Heart left ventricle (tissue), 16 donors: ENCODE results near the gene NHERF1. TPM values are rescaled to one million over a fixed set of nuclear protein-coding genes. Genes with fewer than 3 reads are reported as not detected.

Experiments
- ATAC-seq, 4 donors: fragments of 200-7000 bp; cut with Tn5 transposase; one replicate each; pipeline ENCODE4 v1.9.1; 2020 to 2022; ENCODE audit warnings: moderate library complexity in 4 of 4, mild to moderate bottlenecking in 3 of 4, moderate number of reproducible peaks in 1 of 4
- DNase-seq, 5 donors: peaks; one replicate each; pipeline ENCODE4 v3.0.0-alpha.2; 2020
- H3K27ac ChIP-seq, 12 donors: fragments of 200-600 bp; sonication (generic) in 4 of 12; one replicate each; pipeline versions ENCODE4 v1.5.0 to v1.8.0; 2016 to 2022; ENCODE audit warnings: mild to moderate bottlenecking in 2 of 12
- H3K27me3 ChIP-seq, 9 donors: fragments of 200-600 bp; sonication (generic) in 2 of 9; one replicate each; pipeline versions ENCODE4 v1.5.1 to v1.8.0; 2016 to 2022; ENCODE audit warnings: mild to moderate bottlenecking in 3 of 9
- H3K36me3 ChIP-seq, 9 donors: fragments of 200-600 bp; sonication (generic) in 2 of 9; one replicate each; pipeline versions ENCODE4 v1.5.0 to v1.8.0; 2018 to 2022; ENCODE audit warnings: mild to moderate bottlenecking in 2 of 9
- H3K4me1 ChIP-seq, 12 donors: fragments of 200-600 bp; sonication (generic) in 4 of 12; one replicate each; pipeline versions ENCODE4 v1.5.0 to v1.8.0; 2016 to 2022; ENCODE audit warnings: mild to moderate bottlenecking in 3 of 12
- H3K4me3 ChIP-seq, 12 donors: fragments of 200-600 bp; sonication (generic) in 4 of 12; one replicate each; pipeline versions ENCODE4 v1.5.0 to v1.8.0; 2017 to 2022; ENCODE audit warnings: mild to moderate bottlenecking in 9 of 12, moderate library complexity in 4 of 12
- H3K9me3 ChIP-seq, 12 donors: fragments of 200-600 bp; sonication (generic) in 4 of 12; one replicate each; pipeline versions ENCODE4 v1.5.0 to v1.8.0; 2016 to 2022; ENCODE audit warnings: mild to moderate bottlenecking in 1 of 12
- POLR2A ChIP-seq, 2 donors: fragments of 450-650 bp; IDR thresholded peaks; one replicate each; pipeline ENCODE4 v1.6.1; 2017; ENCODE audit warnings: antibody characterized with exemption in 2 of 2, mild to moderate bottlenecking in 2 of 2, moderate library complexity in 2 of 2
- WGBS, 4 donors: extraction: QIAGEN DNeasy Blood & Tissue Kit in 2 of 4; methylation state at CpG; one replicate each; pipeline versions ENCODE4 v1.1.5 to v1.1.7; 2013 to 2018; 5-methylcytosine and 5-hydroxymethylcytosine counted together
- intact Hi-C, 10 donors: fragments of 100-400 bp; cut with DNase I; formaldehyde crosslinking; loops; one replicate each; pipeline versions ENCODE4 v1.11.1 to v1.14.2; 2022
- polyA plus RNA-seq, 2 donors: library from polyadenylated mRNA; stranded (reverse); fragments of 200-250 nt; gene quantifications; one replicate each; pipeline ENCODE4 v1.2.3, GENCODE V29; 2013
- total RNA-seq, 9 donors: library from RNA; depleted of rRNA in 2 of 9; stranded (reverse); fragments of >200 nt in 2 of 9; fragmentation: NEBNext Ultra II Directional in 3 of 9; extraction: Animal tissue kit (Norgen Biotek cat#: 25700) in 3 of 9; gene quantifications; one replicate each; pipeline versions ENCODE4 v1.1.0 to v1.2.4, GENCODE V29; 2016 to 2023
- TF ChIP-seq, protein P1 (sequence below), 12 donors: fragments of 200-600 bp; sonication (generic) in 4 of 12; IDR thresholded peaks; one replicate each; pipeline versions ENCODE4 v1.5.0 to v1.8.0; 2018 to 2022; ENCODE audit warnings: antibody characterized with exemption in 12 of 12, mild to moderate bottlenecking in 5 of 12
- donor health status: ischemic (EF 13 %, LVEDD 7.1; RV severe dilation, severe dysfunction).
- donor health status: healthy with polysubstance abuse.
- donor health status: DM: no; HTN: yes; CAD: no.
- donor health status: DM: no; HTN: no; CAD: no.
- donor health status: ischemic (EF 25% LVEDD 6.9; RV normal size, moderate dysfunction).
- donor health status: ischemic (EF 25% LVEDD 5.7; RV mildly dilated, moderate dysfunction).
- donor health status: healthy.
- donor health status: DM: yes; HTN: yes; CAD: no.
- donor health status: ischemic (EF 35%, LVEDD 5.7; RV mildly dilated, moderate dysfunction).
- donor health status: nonischemic (EF 11% LVEDD 7.7; RV severe dilation, severe dysfunction).
- donor health status: DM: yes; HTN: yes; CAD: no.
- donor health status: PGD.
- donor health status: ischemic (EF 29% LVEDD 5.4; RV normal size, mild dysfunction).
- donor health status: nonischemic (EF 23%, LVEDD 6.1; RV moderate dilation, normal function).

NHERF1 gene
- total and polyA plus RNA-seq, 11 donors = 7.5 to 42.2 (median 19.2) TPM

DNA sequence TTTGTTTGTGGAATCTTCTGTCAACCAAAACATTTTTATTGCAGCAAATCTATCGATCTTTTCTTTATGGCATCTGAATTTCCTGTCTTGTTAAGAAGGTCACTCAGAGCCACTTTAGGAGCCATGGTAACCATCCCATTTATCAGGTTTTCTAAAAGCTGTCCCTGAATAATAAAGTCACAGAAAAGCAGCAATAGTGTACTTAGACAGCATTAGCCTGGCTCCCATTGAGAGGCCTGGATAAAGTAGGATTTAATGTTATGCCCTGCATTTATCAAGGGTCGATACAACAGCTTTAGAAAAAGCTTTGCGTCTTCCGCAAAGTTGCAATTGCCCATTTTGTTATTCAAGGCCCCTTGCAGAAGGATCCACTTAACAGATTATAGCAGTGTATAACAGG is 25.6 kb upstream of the NHERF1 start:
- intact Hi-C loops = loop anchor here in 1 of 10 donors (10.0 kb wide), 1 partner anchor 62 kb away; no protein-coding TSS in a partner anchor
- DNase-seq = no peak
- 90 to 92% (median 91%) methylated on average over 4 of the region's 4 CpGs for WGBS, 4 donors

DNA sequence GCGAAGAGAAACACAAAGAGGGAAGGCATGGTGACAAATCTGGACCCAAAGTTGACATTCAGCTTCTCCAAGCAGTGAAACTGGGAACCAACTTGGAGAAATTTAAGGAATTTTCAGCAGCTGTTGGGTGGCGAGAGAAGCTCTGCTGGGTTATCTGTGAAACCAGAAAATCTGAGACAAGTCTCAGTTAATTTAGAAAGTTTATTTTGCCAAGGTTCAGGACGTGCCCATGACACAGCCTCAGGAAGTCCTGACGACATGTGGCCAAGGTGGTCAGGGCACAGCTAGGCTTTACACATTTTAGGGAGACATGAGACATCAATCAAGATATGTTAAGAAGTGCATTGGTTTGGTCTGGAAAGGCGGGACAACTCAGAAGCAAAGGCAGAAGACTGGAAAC is 24.5 kb upstream of the NHERF1 start:
- Histone ChIP-seq H3K27ac (no peak overlapping the region), H3K9me3 (no peaks in the 10 kb centered on the region), H3K4me1 (no peaks in the 10 kb centered on the region), H3K27me3 (peaks cover 0 to 6% (median 0%) of the 10 kb centered on the region in 9 donors), H3K4me3 (no peak overlapping the region), H3K36me3 (no peaks in the 10 kb centered on the region)
- ATAC-seq (no peak), DNase-seq (no peak)
- 59 to 67% (median 61%) methylated on average over 5 of the region's 5 CpGs for WGBS, 4 donors
- no peak for TF ChIP-seq POLR2A (IDR thresholded peaks at IDR 0.05)
- TF ChIP-seq, protein P1, sequence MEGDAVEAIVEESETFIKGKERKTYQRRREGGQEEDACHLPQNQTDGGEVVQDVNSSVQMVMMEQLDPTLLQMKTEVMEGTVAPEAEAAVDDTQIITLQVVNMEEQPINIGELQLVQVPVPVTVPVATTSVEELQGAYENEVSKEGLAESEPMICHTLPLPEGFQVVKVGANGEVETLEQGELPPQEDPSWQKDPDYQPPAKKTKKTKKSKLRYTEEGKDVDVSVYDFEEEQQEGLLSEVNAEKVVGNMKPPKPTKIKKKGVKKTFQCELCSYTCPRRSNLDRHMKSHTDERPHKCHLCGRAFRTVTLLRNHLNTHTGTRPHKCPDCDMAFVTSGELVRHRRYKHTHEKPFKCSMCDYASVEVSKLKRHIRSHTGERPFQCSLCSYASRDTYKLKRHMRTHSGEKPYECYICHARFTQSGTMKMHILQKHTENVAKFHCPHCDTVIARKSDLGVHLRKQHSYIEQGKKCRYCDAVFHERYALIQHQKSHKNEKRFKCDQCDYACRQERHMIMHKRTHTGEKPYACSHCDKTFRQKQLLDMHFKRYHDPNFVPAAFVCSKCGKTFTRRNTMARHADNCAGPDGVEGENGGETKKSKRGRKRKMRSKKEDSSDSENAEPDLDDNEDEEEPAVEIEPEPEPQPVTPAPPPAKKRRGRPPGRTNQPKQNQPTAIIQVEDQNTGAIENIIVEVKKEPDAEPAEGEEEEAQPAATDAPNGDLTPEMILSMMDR (IDR thresholded peaks at IDR 0.05) = no peak
- intact Hi-C loops = loop anchor here in 1 of 10 donors (10.0 kb wide), 1 partner anchor 61 kb away; no protein-coding TSS in a partner anchor

More for the DNA sequence above, 25.6 kb upstream of the NHERF1 start:
- no peak for ATAC-seq
- H3K4me3 ChIP-seq = no peak overlapping the region
- no peaks in the 10 kb centered on the region for H3K9me3 ChIP-seq
- H3K27ac ChIP-seq = no peak overlapping the region
- no peaks in the 10 kb centered on the region for H3K4me1 ChIP-seq
- H3K27me3 ChIP-seq = peaks cover 0 to 6% (median 0%) of the 10 kb centered on the region in 9 donors
- no peak for TF ChIP-seq POLR2A (IDR thresholded peaks at IDR 0.05)
- TF ChIP-seq, protein P1 (IDR thresholded peaks at IDR 0.05) = no peak
- no peaks in the 10 kb centered on the region for H3K36me3 ChIP-seq

GRCh38 chr17:74725111-74725510 is 23.3 kb upstream of the NHERF1 start:
- Histone ChIP-seq H3K4me1 (peaks cover 0 to 4% (median 0%) of the 10 kb centered on the region in 12 donors), H3K4me3 (no peak overlapping the region), H3K36me3 (no peaks in the 10 kb centered on the region), H3K27me3 (peaks cover 0 to 4% (median 0%) of the 10 kb centered on the region in 9 donors), H3K27ac (no peak overlapping the region), H3K9me3 (no peaks in the 10 kb centered on the region)
- DNase-seq (no peak), ATAC-seq (no peak)
- 78 to 90% (median 80%) methylated on average over 3 of the region's 3 CpGs for WGBS, 4 donors
- TF ChIP-seq, protein P1 (IDR thresholded peaks at IDR 0.05) = no peak
- intact Hi-C loops = loop anchor here in 1 of 10 donors (10.0 kb wide), 1 partner anchor 60 kb away; no protein-coding TSS in a partner anchor

DNA sequence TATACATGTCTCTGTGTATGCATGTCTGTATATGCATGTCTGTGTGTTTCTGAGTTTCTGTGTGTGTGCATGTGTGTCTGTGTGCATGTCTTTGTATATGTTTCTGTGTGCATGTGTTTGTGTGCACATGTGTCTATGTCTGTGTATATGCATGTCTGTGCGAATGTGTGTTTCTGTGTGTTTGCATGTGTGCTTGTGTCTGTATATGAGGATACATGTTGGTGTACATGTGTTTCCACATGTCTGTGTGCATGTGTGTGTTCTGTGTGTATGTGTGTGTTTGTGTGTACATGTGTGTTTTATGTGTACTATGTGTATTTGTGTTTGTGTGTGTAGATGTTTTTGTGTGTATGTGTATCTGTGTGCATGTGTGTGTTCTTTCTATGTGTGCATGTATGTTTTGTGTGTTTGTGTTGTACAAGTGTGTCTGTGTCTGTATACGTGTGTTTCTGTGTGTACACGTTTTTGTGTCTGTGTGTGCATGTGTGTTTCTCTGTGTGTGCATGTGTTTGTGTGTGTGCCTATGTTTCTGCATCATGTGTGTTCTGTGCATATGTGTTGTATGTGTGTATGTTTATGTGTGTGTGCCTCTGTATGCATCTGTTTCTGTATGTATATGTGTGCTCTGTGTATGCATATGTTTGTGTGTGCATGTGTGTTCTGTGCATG is 20.3 kb upstream of the NHERF1 start:
- DNase-seq (no peak), ATAC-seq (no peak)
- Histone ChIP-seq H3K4me3 (no peak overlapping the region), H3K4me1 (peaks cover 0 to 17% (median 0%) of the 10 kb centered on the region in 12 donors), H3K27ac (no peak overlapping the region), H3K9me3 (no peaks in the 10 kb centered on the region), H3K36me3 (no peaks in the 10 kb centered on the region), H3K27me3 (peaks cover 0 to 15% (median 4%) of the 10 kb centered on the region in 9 donors)
- no peak for TF ChIP-seq POLR2A (IDR thresholded peaks at IDR 0.05)
- TF ChIP-seq, protein P1 (IDR thresholded peaks at IDR 0.05) = no peak
- WGBS, 4 donors = 91 to 95% (median 92%) methylated on average over 3 of the region's 3 CpGs
- intact Hi-C loops = loop anchor here in 1 of 10 donors (10.0 kb wide), 1 partner anchor 57 kb away; no protein-coding TSS in a partner anchor
